Measurements from ENCODE around the gene SIRT7.

SIRT7 gene

DNA sequence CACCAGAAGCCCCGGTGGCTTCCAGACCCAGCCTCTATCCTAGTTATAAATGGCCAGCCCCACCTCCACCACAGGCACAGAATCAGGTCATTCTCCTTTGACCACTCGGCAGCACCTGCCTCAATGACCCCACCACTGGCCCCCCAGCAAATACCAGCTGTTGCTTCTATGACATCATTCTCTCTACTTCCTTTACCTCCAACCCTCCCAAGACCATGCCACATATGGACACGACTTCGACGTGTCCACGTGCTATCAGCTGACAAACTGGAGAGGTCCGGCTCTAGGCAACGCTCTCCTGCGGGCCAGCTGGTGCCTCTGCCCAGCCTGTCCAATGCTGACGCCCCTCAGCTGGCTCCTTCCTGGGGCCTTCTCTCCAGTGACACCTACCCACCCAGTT, 32.5 kb downstream of the SIRT7 start:
- no peak for DNase-seq

DNA sequence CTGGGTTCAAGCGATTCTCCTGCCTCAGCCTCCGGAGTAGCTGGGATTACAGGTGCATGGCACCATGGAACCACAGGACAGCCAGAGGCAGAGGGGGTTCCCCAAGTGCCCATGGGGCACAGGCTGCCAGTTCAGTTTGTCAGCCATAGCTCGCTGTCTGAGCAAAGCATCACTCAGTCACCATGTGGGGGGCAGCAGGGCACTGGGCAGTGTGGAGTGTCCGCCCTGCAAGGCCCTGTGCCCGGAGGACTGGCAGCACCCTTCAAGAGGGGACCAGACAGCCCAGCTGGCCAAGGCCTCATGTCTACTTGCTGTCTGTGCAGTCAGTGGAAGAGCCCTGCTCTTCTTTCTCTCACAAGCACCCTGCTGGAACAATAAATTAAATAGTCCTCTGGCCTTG, 33.0 kb downstream of the SIRT7 start:
- DNase-seq = no peak

DNA sequence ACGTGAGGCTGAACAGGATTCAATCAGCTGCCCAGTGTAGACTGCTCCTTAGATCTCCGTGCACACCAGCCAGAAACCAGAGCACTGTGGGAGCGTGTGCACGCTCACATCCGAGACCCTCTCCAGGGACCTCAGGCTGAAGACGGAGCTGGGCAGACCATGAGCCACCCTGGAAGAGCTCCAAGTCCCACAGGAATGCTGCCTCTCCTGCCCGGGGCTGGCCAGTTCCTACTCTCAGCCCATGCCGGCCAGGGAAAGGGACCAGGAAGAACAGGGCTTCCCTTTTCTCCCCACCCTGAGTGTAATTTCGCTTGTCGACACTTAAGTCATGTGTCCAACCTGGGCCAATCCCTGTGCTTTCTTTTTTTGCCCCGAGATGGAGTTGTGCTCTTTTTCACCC, 33.5 kb downstream of the SIRT7 start:
- no peak for DNase-seq

DNA sequence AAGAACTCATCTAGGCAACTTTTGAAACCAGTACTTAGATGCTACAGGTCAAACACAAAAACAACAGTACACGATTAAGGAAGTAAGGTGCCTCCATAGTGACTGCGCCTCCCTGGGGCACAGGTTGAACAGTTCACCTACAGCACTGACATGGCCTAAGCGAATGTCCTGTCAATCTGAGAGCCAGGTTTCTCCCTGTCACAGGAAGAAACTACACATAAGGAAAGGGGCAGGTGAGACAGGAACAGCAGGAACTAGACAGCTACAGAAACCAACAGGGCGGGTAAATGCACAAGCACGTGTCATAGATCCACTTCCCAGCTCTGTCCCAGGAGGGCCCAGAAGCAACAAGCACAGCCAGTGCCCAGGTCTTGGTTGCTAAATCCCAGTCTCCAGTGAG, 38.9 kb downstream of the SIRT7 start:
- DNase-seq = no peak

DNA sequence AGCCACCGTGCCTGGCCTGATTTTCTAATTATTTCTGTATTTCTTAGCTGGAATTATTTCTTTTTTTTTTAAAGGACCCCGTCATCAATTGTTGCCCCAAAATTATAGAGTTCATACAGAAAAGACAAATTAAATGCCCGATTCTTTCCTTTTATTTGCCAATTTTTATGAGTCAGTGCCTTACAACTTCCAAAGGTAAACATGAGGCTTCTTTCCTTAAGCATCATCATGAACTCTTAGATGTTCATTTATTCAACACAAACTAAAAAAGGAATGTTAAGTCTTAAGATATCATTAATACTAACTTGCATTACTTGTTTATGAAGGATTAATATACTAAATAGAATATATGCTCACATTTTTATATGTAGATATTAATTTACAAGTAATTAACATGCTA, 39.7 kb downstream of the SIRT7 start:
- no peak for DNase-seq

DNA sequence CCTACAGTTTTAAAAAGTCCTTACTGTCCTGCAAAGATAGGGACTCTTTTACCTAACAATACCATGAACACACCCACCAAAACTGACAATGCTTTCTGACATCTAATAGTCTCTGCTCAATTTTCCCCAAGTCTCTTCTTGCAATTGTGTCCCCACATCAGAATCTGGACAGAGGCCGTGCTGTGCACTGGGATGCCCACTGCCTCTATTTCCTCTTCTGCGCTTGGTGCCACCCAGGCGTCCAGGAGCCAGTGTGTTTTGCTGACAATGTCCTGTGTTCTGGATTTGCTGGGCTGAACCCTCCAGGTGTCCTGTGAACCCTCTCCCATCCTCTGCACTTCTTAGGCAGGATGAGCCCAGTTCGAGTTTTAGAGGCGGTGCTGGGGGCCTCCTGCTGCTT, 40.4 kb downstream of the SIRT7 start:
- no peak for DNase-seq

DNA sequence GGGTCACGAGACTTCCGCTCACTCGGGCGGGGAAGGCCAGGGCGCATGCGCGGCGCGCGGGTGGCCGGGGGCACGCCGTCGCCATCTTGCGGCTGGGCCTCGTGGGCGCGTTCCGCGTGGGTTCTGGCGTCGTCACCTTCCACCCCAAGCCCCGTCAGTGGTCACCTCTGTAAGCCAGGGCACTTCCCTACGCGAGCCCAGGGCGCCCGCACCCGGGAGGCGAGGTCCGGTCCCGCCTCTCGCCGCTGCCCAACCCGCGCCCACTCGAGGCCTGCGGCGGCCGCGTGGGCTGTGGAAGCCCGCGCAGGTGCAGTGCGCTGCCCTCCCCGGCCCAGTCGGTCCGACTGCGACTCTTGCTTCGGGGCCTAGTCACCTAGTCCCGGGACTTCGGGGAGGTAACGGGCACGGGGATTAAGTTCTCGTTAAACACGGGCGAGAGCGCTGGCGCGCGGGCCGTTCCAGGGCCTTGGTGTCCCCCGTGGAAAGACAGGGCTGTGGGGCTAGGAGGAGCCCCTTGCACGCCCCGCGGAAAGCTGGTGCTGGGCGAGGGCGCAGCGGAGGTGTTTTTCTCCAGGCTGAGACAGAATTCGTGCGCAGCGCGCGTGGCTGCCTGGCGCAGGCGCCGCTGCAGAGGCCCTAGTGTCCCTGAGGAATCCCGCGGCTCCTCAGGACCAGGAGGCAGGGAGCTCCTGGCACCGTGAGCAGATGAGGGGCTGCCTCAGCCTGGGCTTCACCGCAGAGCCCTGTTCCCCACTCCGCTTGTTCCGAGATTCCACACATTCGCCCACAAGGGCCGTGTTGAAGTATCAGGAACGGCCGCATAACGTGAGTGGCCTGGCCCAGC, 46.4 kb downstream of the SIRT7 start:
- DNase-seq = peak; percentile 95

DNA sequence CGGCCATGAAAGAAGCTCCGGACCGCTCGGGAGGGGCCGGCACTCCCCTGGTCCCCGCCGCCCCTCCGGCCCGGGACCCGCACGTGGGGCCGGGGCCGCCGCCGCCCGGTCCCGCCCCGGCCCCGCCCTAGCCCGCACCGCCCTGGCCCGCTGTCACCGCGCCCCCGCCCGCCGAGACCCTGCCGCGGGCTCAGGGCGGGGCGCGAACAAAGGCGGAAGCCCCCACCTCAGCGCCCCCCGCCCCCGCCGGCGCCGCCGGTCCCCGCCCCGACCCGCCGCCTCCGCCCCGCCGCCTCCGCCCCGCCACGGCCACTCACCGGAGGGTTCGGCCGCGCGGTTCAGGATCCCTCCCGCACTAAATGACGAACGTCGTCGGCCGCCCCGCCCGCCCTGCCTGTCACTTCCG, 47.0 kb downstream of the SIRT7 start, which contains the start of gene ARHGDIA:
TSS of gene ARHGDIA (minus strand) at position 357 of the 406 bp plus-strand sequence. CDS start 1,407 bp downstream, outside the sequence.
- DNase-seq = no peak

DNA sequence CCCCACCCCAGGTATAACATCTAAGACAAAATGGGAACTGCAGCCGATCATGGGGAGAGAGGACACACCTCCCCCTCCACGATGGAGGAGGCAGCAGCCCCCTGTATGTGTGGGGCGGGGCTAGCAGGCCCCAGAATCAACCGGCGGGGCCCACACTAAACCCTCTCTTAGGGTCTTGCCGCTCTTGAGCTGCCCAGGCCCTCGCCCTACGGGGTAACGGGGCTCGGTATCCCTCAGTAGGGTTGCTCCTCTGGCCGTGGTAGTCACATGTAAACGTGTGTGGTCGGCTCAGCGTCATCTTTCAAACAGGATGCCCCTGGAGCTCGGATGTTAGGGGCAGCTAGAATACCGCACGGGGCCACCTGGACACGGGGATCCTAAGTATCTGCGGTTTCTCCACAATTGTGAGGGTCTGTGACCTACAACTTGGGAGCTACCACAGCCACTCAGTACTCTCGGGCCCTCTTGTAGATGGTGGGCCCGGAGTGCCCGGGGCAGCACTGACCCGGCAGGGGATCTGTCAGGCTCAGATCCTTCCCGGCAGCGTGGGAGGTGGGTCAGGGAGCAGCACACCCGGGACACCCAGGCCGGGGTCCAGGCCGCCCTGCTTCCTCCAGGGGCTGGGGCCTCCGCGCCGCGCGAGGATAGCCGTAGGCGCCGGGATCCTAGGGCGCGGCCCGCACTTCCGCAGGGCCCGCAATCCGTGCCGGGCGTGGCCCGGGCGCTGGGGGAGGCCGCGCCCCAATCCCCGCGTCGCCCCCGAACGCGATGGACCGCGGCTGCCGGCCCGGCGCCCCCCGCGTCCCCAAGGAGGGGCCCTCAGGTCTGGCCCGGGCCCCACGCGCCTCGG, 47.6 kb downstream of the SIRT7 start:
- DNase-seq = peak; percentile 19

DNA sequence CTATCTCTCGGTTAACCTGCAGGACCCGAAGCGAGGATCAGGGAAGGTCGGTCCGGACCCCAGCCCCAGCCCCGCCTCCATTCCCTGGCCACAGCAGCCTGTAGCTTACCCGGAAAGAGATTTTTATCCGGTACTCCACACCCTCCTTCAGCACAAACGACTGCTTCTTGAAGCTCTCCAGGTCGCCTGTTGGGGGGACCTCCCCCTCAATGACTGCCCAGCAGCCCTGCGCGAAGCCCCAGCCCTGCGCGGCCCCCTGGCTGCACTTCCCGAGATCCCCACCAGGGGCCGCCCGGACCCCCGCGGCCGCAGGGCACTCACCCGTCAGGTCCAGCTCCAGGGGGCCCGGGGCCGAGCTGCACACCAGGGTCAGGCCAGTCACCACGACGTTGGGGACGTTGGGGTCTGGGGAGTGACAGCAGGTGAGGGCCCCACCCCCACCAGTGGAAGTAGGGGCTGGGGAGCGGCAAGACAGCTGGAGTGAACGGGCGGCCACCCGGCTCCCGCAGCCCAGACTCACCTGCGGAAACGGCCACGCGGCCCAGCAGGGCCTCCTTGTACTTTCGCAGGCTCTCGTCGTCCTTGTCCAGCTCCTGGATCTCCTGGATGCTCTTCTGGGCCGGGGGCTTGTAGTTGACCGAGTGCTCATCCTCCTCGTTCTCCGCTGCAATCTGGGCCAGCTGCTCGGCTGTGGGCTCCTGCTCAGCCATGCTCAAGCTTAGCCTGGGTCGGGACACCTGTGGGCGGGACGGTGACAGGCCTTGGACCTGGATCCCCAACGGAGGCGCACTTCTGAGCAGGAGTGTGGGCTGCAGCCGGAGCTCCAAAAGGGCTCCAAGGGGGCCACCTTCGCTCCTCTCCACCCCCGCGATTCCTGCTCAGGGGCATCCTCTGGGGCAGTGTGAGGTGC, 48.5 kb downstream of the SIRT7 start:
- DNase-seq = no peak

DNA sequence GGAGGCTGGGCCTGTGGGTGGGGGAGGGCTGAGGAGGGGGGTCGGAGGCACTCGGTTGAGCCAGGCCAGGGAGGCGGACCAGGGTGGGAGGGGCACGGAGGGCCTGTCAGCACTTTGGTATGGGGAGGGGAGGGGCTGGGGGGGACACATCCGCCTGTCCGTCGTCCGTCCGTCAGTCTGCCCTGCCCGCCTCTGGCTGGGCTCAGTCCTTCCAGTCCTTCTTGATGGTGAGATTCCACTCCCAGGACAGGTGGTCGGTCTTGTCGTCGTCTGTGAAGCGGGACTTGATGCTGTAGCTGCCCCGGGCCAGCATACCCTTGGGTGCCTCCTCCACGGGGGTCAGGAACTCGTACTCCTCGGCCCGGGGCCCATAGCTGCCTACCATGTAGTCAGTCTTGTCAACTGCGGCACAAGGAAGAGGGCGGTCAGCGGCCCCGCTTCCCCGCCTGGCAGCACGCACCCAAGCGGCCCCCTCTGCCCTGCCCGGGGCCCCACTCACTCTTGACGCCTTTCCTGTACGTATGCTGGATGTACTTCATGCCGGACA, 49.2 kb downstream of the SIRT7 start:
- DNase-seq = no peak

DNA sequence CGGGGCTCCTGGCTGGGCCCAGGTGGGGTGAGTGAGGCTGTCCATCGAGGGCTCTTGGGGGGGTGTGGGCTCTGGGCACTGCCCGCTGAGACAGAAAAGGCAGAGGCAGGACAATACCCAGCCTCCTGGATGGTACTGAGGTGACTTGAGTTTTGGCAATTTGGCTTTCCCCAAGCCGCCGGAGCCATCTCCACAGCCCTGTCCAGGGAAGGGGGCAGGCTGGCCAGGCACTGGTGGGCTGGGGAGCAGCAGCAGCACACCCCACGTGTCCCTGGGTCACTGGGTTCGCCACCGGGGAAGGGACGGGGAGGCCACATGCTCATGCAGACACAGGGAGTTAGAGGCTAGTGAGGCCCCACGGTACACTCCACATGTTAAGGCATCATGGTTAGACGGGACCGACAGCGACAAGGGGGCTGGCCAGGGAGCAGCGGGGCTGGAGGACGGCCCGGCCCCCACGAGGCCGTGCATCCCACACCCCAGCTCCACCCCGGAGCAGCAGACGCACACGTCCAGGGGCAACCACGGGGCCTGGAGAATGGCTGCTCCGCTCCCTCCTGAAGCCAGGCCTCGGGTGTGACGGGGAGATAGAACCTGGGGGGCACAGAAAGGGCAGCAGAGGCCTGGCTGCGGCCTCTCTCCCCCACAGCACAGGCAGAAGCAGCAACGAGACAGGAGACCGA, 49.8 kb downstream of the SIRT7 start:
- DNase-seq = no peak

DNA sequence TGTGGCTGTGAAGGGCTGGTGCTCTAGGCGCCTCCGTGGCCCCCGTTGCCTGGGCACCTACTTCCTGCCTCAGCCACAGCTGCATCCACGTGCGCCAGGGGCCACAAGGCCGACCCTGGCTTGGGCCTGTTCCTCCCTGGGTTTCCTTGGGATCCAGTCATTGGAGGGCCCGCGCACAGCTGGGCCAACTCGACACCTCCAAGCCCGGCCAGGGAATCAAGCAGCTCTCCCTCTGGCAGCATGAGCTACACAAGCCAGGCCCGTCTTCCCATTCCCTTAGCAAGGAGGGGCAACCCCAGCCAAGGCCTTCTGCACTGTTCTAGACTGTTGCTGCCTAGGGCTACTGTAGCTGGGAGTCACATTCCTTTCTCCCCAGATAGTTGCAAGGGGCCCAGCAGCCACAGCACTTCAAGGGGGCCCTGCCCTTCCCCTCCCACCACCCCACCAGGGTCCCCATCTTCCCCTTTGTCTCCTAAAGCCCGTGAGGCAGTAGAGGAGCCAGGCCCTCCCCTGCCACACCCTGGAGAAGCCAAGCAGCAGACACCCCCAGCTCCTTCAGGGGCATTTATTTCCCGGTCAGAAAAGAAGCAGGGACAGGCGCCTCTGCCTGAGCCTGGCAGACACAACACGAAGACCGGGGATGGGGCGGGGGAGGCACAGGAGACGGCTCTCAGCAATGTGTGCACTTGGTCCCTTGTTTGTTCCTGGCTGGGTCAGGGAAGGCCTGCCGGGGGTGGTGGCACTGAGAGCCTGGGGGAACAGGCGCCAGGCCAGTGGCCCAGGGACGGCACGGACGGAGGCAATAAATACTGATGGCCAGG, 50.6 kb downstream of the SIRT7 start:
- DNase-seq = no peak

DNA sequence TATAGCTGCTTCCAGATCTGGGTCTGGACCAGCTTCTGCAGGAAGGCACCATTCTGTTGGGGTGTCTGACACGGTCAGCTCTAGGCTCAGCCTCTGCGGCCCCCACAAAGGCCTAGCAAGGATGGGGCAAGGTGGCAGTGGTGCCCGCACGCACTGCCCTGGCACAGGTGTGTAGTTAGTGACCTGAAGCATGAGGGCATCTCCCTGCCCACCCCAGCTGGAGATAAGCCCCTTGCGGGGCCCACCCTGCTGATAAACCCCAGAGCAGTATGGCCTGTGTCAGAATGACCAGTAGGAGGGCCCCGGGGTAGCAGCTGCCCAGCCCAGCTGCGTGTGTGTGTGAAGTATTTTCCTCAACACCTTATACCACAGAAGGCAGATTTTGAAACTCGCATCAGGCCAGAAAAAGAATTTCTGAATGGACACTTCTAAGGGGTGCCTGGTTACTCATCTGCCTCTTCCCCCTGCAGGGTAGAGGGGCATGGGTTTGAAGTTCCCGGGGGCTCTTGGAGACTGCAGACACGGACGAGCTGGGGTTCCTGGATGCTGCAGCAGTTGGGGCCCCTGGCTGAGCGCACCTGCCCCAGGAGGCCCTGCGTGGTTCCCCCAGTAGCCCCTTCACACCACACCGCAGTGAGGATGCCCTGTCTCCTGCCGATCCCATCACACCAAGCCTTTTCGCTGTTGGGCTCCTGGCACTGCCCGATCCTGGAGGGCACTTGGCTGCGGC, 51.4 kb downstream of the SIRT7 start:
- DNase-seq = no peak

DNA sequence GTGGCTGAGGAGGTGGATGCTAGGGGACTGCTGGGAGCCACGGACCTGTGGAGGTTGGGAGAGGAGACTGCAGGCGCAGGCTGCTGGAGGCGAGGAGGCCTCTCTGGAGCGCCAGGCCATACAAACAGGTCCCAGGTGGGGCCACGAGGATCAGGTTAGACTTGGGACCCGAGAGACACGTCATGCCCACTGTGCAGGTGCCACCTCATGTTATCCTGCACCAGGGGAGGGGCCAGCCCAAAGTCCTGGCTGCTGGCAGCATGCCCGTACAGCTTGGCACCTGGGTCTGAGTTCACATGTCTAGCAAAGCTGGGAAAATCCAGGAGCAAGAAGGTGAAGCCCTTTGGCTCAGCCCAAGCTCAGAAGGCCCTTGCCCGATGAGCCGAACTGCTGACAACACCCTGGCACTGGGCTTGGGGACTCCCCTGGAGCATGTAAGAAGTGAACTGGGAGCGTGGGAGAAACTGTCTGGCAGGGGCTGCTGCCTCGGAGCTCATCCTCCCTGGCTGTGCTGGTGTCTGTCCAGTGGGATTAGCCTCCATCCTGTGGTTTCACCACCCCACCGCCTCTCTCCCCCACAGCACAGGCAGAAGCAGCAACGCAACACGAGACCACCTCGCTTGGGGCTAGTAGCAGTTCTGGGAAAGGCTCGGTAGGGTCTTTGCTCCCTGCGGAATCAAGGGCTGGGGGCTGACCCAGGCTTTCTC, 52.1 kb downstream of the SIRT7 start:
- DNase-seq = no peak

DNA sequence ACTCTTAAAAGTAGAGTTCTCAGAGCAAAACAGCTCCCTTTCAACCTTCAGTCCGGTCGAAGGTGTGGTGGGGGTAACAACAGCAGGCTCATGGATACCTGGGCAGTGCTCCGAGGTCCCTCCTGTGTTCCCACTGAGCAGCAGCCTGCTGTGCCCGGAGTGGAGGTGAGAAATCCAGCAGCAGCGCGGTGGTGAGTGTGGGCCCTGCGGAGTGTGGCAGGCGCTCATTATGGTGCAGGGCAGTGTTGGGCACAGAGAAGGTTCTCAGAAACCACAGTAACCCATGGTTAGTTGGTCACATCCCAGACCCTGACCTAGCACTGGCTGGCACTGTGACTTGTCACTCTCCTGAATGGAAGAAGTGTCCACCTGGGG, 52.6 kb downstream of the SIRT7 start:
- no peak for DNase-seq

DNA sequence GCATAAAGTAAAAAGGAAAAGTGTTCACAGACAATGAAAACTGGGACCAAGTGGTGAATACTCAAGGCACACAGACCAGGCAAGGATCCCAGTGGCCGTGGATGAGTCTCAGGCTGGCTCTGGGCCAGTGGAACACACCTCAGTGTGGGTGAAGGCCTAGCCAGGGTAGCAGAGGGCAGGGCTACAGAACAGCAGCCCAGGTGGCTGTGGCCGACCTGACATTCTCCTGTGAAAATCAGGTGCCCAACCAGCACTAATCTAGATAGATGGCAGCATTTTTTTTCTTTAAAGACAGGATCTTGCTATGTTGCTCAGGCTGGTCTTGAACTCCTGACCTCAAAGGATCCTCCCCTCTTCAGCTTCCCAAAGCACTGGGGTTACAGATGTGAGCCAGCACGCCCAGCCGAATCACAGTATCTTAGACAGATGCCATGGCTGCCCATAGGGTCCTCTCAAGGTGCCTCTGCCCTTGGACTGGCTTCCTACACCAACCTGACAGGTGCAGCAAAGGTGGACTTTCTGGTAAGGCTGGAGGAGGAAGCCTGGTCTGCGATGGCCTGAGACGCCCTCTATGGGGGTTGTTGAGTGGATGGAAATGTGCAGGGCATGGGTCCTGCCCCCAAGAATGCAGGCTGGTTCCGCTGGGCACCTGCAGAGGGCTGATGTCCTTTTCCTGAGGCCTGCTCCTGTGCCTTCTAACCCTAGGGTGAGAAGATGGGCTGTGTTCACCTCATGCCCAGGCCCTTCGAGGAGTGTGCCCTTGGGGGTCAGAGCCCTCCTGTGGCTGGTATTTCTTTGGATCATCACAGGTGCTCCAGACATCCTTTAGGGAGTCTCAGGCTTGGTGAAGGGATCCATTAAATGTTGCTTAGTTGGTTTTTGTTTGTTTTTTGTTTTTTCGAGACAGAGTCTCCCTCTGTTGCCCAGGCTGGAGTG, 53.9 kb downstream of the SIRT7 start:
- no peak for DNase-seq

DNA sequence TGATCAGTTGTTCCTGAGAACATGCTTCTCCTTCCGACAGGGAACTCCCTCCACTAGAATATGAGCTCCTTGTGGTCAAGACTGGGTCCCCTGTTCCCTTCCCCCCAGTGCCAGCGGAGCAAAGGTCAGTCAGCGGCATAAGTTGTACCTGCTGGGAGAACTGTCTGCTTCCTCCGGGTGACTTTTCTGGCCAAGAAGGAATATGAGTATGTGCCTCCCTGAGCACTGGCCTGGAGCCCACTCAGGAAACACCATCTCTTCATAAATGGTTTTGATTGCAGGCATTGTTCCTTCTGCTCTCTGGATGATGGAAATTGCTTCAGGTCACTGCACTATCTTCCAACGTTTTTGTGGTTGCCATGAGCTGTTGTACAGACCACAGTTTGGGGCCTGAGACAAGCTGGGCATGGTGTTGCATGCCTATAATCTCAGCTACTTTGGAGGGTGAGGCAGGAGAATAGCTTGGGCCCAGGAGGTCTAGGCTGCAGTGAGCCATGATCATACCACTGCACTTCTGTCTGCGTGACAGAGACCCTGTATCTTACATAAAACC, 54.8 kb downstream of the SIRT7 start:
- no peak for DNase-seq
